Mesendoderm (in vitro differentiated cells): ENCODE measurements around the gene C1QTNF6.
"Not testable (repeated sequence)": the region's sequence is repeated elsewhere in the genome, so short reads cannot be mapped to it uniquely, and the experiment has no call there.

Experiments
- DNase-seq: peaks from one replicate; pipeline ENCODE4 v3.0.0; 2013
- H2AK5ac ChIP-seq: 2 replicates; pipeline ENCODE4 v1.6.1; 2013; ENCODE audit warnings: low read length, inconsistent platforms
- H2BK120ac ChIP-seq: 2 replicates; pipeline ENCODE4 v1.6.1; 2013; ENCODE audit warnings: low read depth, mild to moderate bottlenecking, low read length, moderate library complexity, mixed read lengths
- H2BK15ac ChIP-seq: replicated peaks from 2 replicates; pipeline ENCODE4 v1.6.1; 2013; ENCODE audit warnings: low read depth, mild to moderate bottlenecking, moderate library complexity
- H2BK5ac ChIP-seq: 2 replicates; pipeline ENCODE4 v1.6.1; 2013; ENCODE audit warnings: low read length, inconsistent platforms
- H3K18ac ChIP-seq: 2 replicates; pipeline ENCODE4 v1.6.1; 2013; ENCODE audit warnings: mild to moderate bottlenecking, low read length, mixed read lengths
- H3K23ac ChIP-seq: one replicate; pipeline ENCODE4 v1.6.1; 2013; ENCODE audit warnings: low read length
- H3K27ac ChIP-seq: 2 replicates; pipeline ENCODE4 v1.5.1; 2013; ENCODE audit warnings: low read depth, mild to moderate bottlenecking, inconsistent platforms, low read length, moderate library complexity
- H3K27me3 ChIP-seq: 2 replicates; pipeline ENCODE4 v1.6.1; 2013; ENCODE audit warnings: low read length, control low read depth, mild to moderate bottlenecking, inconsistent platforms; ENCODE audit not compliant: insufficient read depth, poor library complexity
- H3K36me3 ChIP-seq: 2 replicates; pipeline ENCODE4 v1.6.1; 2013; ENCODE audit warnings: low read length, inconsistent platforms; ENCODE audit not compliant: control insufficient read depth, insufficient read depth
- H3K4ac ChIP-seq: one replicate; pipeline ENCODE4 v1.6.1; 2013; ENCODE audit warnings: low read depth, mild to moderate bottlenecking, low read length, moderate library complexity
- H3K4me1 ChIP-seq: 2 replicates; pipeline ENCODE4 v1.6.1; 2013; ENCODE audit warnings: low read depth, low read length, inconsistent platforms; ENCODE audit not compliant: control insufficient read depth
- H3K4me2 ChIP-seq: 2 replicates; pipeline ENCODE4 v1.6.1; 2013; ENCODE audit warnings: low read length
- H3K4me3 ChIP-seq: 2 replicates; pipeline ENCODE4 v1.5.1; 2013; ENCODE audit warnings: mild to moderate bottlenecking, low read length
- H3K56ac ChIP-seq: one replicate; pipeline ENCODE4 v1.6.1; 2013; ENCODE audit warnings: low read length
- H3K79me1 ChIP-seq: 2 replicates; pipeline ENCODE4 v1.6.1; 2013; ENCODE audit warnings: low read length, inconsistent platforms
- H3K79me2 ChIP-seq: 2 replicates; pipeline ENCODE4 v1.6.1; 2013; ENCODE audit warnings: mild to moderate bottlenecking, low read length; ENCODE audit not compliant: control insufficient read depth, insufficient read depth
- H3K9ac ChIP-seq: 2 replicates; pipeline ENCODE4 v1.6.1; 2013; ENCODE audit warnings: low read length, inconsistent platforms
- H4K5ac ChIP-seq: one replicate; pipeline ENCODE4 v1.6.1; 2013; ENCODE audit warnings: low read length
- H4K8ac ChIP-seq: one replicate; pipeline ENCODE4 v1.6.1; 2013; ENCODE audit warnings: low read depth, mild to moderate bottlenecking, control low read depth, low read length, moderate library complexity
- WGBS: extraction: QIAGEN DNeasy Blood & Tissue Kit; methylation state at CpG from one replicate; pipeline ENCODE4 v1.1.7; 2013; ENCODE audit warnings: low lambda C conversion rate, missing lambda C conversion rate; ENCODE audit not compliant: insufficient coverage; ENCODE audit errors: extremely low coverage; 5-methylcytosine and 5-hydroxymethylcytosine counted together

C1QTNF6 gene

DNA sequence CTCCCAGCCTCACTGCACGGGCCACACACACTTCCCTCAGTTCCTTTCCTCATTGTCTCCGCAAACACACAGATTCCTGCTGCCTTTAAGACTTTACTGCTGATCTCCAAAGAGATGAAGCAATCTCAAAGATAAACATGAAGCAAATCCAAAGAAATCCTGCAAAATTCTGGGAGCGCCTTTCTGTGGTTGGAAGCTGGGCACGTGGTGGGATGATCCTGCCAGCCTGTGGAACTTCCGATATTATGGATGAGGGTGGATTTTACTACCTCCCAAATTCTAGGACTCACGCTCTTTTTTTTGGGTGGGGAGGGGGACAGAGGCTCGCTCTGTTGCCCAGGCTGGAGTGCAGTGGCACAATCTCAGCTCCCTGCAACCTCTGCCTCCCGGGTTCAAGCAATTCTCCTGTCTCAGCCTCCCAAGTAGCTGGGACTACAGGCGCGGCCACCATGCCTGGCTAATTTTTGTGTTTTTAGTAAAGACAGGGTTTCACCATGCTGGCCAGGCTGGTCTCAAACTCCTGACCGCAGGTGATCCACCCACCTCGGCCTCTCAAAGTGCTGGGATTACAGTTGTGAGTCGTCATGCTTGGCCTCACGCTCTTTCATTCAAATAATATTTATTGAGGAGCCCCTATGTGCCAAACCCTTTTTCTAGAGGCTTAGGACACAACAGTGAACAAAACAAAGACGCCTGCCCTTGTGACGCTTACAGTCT lies 17.2 kb downstream of the C1QTNF6 start:
- no CpG with 5 or more reads among the region's 16 CpGs for WGBS
- H4K8ac ChIP-seq, H3K9ac ChIP-seq, H3K4me3 ChIP-seq, H2BK15ac ChIP-seq, H3K4me1 ChIP-seq, H3K27me3 ChIP-seq, H3K18ac ChIP-seq, H2BK120ac ChIP-seq, H2AK5ac ChIP-seq, H3K23ac ChIP-seq, H3K36me3 ChIP-seq, H3K79me1 ChIP-seq, H3K4me2 ChIP-seq, H2BK5ac ChIP-seq, DNase-seq, H3K27ac ChIP-seq, H3K4ac ChIP-seq, H4K5ac ChIP-seq, H3K79me2 ChIP-seq: not testable (repeated sequence)
- peak overlapping the region; percentile 15 for H3K56ac ChIP-seq

- Histone ChIP-seq H3K4ac (no peak overlapping the region), H3K27ac (no peak overlapping the region), H3K79me1 (no peaks in the 10 kb centered on the region), H4K5ac (no peak overlapping the region), H2BK15ac (no peak overlapping the region), H3K56ac (peak overlapping the region; percentile 15), H4K8ac (no peak overlapping the region), H3K27me3 (no peaks in the 10 kb centered on the region), H3K18ac (no peak overlapping the region), H2BK120ac (no peak overlapping the region), H3K9ac (no peak overlapping the region), H3K23ac (no peak overlapping the region), H3K36me3 (no peaks in the 10 kb centered on the region), H3K4me1 (peaks cover 3% of the 10 kb centered on the region), H3K79me2 (no peaks in the 10 kb centered on the region), H2BK5ac (no peak overlapping the region), H3K4me3 (no peak overlapping the region), H3K4me2 (no peak overlapping the region), H2AK5ac (no peak overlapping the region)
- no peak for DNase-seq
- WGBS, result no CpG with 5 or more reads among the region's 10 CpGs
These were observed 17.9 kb downstream of the C1QTNF6 start for GRCh38 chr22:37169947-37170688.

DNA sequence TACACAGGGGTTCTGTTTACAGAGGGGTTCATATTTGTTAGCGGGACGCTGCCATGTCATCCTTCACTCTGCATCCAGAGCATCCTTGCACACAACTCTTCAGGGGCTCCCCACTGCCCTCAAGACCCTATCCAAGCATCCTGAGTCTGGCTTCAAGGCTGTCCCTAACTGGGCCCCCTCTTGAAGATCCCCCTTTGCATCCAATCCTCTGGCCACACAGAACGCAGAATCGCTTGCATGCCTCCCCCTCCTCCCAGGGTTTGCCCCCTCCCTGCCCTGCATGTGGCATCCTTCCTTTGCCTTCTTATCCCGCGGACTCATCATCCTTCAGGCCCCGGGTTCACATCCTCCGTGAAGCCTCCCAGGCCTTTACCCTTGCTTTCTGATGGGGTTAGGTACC lies 18.6 kb downstream of the C1QTNF6 start:
- H2BK15ac ChIP-seq, result no peak overlapping the region
- H2BK120ac ChIP-seq, result no peak overlapping the region
- no CpG with 5 or more reads among the region's 8 CpGs for WGBS
- H4K8ac ChIP-seq, result no peak overlapping the region
- H3K4me3 ChIP-seq, result no peak overlapping the region
- no peak overlapping the region for H3K27ac ChIP-seq
- no peaks in the 10 kb centered on the region for H3K27me3 ChIP-seq
- H3K79me1 ChIP-seq, result no peaks in the 10 kb centered on the region
- H3K4ac ChIP-seq, result no peak overlapping the region
- no peak overlapping the region for H3K18ac ChIP-seq
- no peak overlapping the region for H3K56ac ChIP-seq
- H3K9ac ChIP-seq, result no peak overlapping the region
- DNase-seq, result no peak
- no peaks in the 10 kb centered on the region for H3K36me3 ChIP-seq
- H4K5ac ChIP-seq, result no peak overlapping the region
- no peak overlapping the region for H3K23ac ChIP-seq
- no peak overlapping the region for H2BK5ac ChIP-seq
- H3K79me2 ChIP-seq, result no peaks in the 10 kb centered on the region
- no peak overlapping the region for H3K4me2 ChIP-seq
- no peak overlapping the region for H2AK5ac ChIP-seq
- H3K4me1 ChIP-seq, result peaks cover 3% of the 10 kb centered on the region

GRCh38 chr22:37167981-37168647 lies 19.9 kb downstream of the C1QTNF6 start:
- no peak overlapping the region for H4K5ac ChIP-seq
- H2BK15ac ChIP-seq, result no peak overlapping the region
- no peak overlapping the region for H2BK5ac ChIP-seq
- WGBS, result no CpG with 5 or more reads among the region's 8 CpGs
- no peak overlapping the region for H4K8ac ChIP-seq
- no peak overlapping the region for H3K56ac ChIP-seq
- H3K36me3 ChIP-seq, result no peaks in the 10 kb centered on the region
- no peaks in the 10 kb centered on the region for H3K79me2 ChIP-seq
- no peaks in the 10 kb centered on the region for H3K79me1 ChIP-seq
- H3K23ac ChIP-seq, result no peak overlapping the region
- no peak overlapping the region for H3K4me3 ChIP-seq
- no peak overlapping the region for H3K18ac ChIP-seq
- DNase-seq, result no peak
- H2BK120ac ChIP-seq, result no peak overlapping the region
- no peaks in the 10 kb centered on the region for H3K27me3 ChIP-seq
- H3K9ac ChIP-seq, result no peak overlapping the region
- H3K27ac ChIP-seq, result no peak overlapping the region
- no peak overlapping the region for H2AK5ac ChIP-seq
- H3K4me1 ChIP-seq, result peaks cover 3% of the 10 kb centered on the region
- no peak overlapping the region for H3K4ac ChIP-seq
- H3K4me2 ChIP-seq, result no peak overlapping the region

DNA sequence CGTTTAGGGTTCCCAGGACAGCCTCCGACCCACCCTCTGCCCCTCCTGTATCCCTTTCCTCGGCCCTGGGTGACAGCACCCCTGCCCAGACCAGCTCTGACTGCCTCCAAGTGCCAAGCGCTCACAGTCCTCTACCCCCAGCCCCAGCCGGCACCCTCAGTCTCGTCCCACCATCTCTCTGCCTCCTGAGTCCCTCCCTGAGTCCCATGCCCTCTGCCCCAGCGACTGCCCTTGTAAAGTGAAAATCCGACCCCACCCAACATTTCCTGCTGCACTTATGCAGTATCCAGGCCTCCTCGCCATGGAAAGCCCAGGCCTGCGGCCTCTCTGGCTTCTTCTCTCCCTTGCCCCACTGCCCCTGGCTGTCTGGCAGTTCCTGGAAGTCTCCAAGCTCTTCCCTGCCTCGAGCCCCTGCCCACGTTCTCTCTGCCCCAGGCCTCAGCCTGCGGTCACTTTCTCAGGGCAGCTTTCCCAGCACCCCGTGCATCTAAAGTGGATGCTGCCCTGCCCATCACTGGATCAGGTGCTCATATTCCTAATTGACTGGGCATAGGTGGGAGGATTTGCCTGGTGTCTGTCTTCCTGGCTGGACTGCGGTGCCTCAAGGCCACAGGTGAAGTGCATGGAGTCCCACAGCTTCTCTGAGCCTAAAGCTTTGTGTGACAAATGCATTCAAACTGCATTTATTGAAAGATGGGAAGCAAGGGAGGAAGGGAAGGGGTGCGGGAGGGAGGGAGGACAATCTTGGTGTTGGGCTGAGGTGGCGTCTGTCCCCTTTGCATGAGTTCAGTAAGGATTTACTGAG lies 20.7 kb downstream of the C1QTNF6 start:
- no peaks in the 10 kb centered on the region for H3K36me3 ChIP-seq
- no peaks in the 10 kb centered on the region for H3K27me3 ChIP-seq
- H2BK15ac ChIP-seq, result no peak overlapping the region
- no peak overlapping the region for H3K4ac ChIP-seq
- H3K9ac ChIP-seq, result no peak overlapping the region
- WGBS, result no CpG with 5 or more reads among the region's 17 CpGs
- no peak overlapping the region for H3K23ac ChIP-seq
- no peak overlapping the region for H3K27ac ChIP-seq
- no peak for DNase-seq
- H2BK5ac ChIP-seq, result no peak overlapping the region
- peaks cover 3% of the 10 kb centered on the region for H3K4me1 ChIP-seq
- peak overlapping the region; percentile 56 for H2AK5ac ChIP-seq
- no peak overlapping the region for H4K5ac ChIP-seq
- no peak overlapping the region for H3K4me2 ChIP-seq
- no peak overlapping the region for H4K8ac ChIP-seq
- peak overlapping the region; percentile 42 for H3K56ac ChIP-seq
- H3K18ac ChIP-seq, result no peak overlapping the region
- H2BK120ac ChIP-seq, result no peak overlapping the region
- no peak overlapping the region for H3K4me3 ChIP-seq
- no peaks in the 10 kb centered on the region for H3K79me2 ChIP-seq
- H3K79me1 ChIP-seq, result no peaks in the 10 kb centered on the region
